Esophagus muscularis mucosa (tissue), 4 donors: ENCODE results near the gene SLC25A12. TPM values are rescaled to one million over a fixed set of nuclear protein-coding genes. Genes with fewer than 3 reads are reported as not detected.

Source experiments
- DNase-seq: peaks from one replicate; pipeline ENCODE4 v3.0.0-alpha.2; 2017; ENCODE audit errors: extremely low spot score
- H3K27ac ChIP-seq, 4 donors: fragments of 200-600 bp; sonication (generic); replicated peaks in 1 of 4; 1 replicate in 3 of 4; 2 replicates in 1 of 4; pipeline ENCODE4 v1.5.1; 2016 to 2019; ENCODE audit warnings: mild to moderate bottlenecking in 1 of 4
- H3K27me3 ChIP-seq, 4 donors: fragments of 200-600 bp; sonication (generic); one replicate each; pipeline versions ENCODE4 v1.5.1 to v1.6.0; 2016 to 2019
- H3K36me3 ChIP-seq, 4 donors: fragments of 200-600 bp; sonication (generic); one replicate each; pipeline ENCODE4 v1.5.1; 2016 to 2019
- H3K4me1 ChIP-seq, 4 donors: fragments of 200-600 bp; sonication (generic); one replicate each; pipeline ENCODE4 v1.5.1; 2016 to 2019
- H3K4me3 ChIP-seq, 4 donors: fragments of 200-600 bp; sonication (generic); 1 replicate in 2 of 4; 2 replicates in 2 of 4; pipeline ENCODE4 v1.5.1; 2016 to 2019; ENCODE audit warnings: mild to moderate bottlenecking in 4 of 4, moderate library complexity in 1 of 4
- H3K9me3 ChIP-seq, 4 donors: fragments of 200-600 bp; sonication (generic); 1 replicate in 3 of 4; 2 replicates in 1 of 4; pipeline ENCODE4 v1.5.1; 2016 to 2019
- CTCF ChIP-seq, 3 experiments: fragments of 200-600 bp in 2 of 3; fragments of 450-650 bp in 1 of 3; sonication (generic) in 2 of 3; IDR thresholded peaks; one replicate each; pipeline ENCODE4 v1.5.1; 2017 to 2019; ENCODE audit warnings: antibody characterized with exemption in 3 of 3, mild to moderate bottlenecking in 2 of 3, moderate library complexity in 1 of 3
- EP300 ChIP-seq: sonication (generic); formaldehyde crosslinking; IDR thresholded peaks from one replicate; pipeline ENCODE4 v1.6.1; 2017; ENCODE audit warnings: antibody characterized with exemption
- POLR2A ChIP-seq: fragments of 450-650 bp; IDR thresholded peaks from one replicate; pipeline ENCODE4 v1.6.1; 2017; ENCODE audit warnings: antibody characterized with exemption, moderate library complexity, mild to moderate bottlenecking, low read depth
- POLR2AphosphoS5 ChIP-seq, 2 donors: sonication (generic); formaldehyde crosslinking; IDR thresholded peaks; one replicate each; pipeline ENCODE4 v1.6.1; 2017; ENCODE audit warnings: antibody characterized with exemption in 2 of 2
- WGBS: methylation state at CpG from one replicate; pipeline ENCODE4 v1.1.5; 2018; 5-methylcytosine and 5-hydroxymethylcytosine counted together
- intact Hi-C: fragments of 100-400 bp; cut with DNase I; formaldehyde crosslinking; loops from one replicate; pipeline ENCODE4 v1.15.1; 2023
- small RNA-seq, 3 donors: library from RNA; depleted of rRNA; stranded (forward); fragments of <200 nt; gene quantifications; one replicate each; pipeline ENCODE3, GENCODE V24; 2016
- total RNA-seq, 4 donors: library from RNA; depleted of rRNA; stranded (reverse); fragments of >200 nt; gene quantifications; one replicate each; pipeline versions ENCODE4 v1.1.0 to v1.2.1, GENCODE V29; 2016

The SLC25A12 gene
- total RNA-seq, 4 donors from 2014 or later = 52.2 to 68.9 (median 63.6) TPM

- Histone ChIP-seq H3K27me3 (no peaks in the 10 kb centered on the region), H3K9me3 (no peaks in the 10 kb centered on the region), H3K4me1 (no peaks in the 10 kb centered on the region), H3K4me3 (no peak overlapping the region), H3K36me3 (peaks cover 47 to 89% (median 69%) of the 10 kb centered on the region in 4 donors), H3K27ac (no peak overlapping the region)
- DNase-seq = no peak
- WGBS = 86% methylated on average over 4 of the region's 4 CpGs
- intact Hi-C loops = no loop called here
- TF ChIP-seq POLR2AphosphoS5 (IDR thresholded peaks at IDR 0.05) (no peak), EP300 (no peak), POLR2A (no peak), CTCF (IDR thresholded peaks at IDR 0.05) (no peak)
These were observed 157.9 kb downstream of the SLC25A12 start for GRCh38 chr2:171735991-171736710.

Small RNAs within 50 kb of the gene (small RNA-seq; reads per million reads assigned to genes)
- gene RNU6-182P = 0 reads per million in 3 donors

Other genes with a start within 250 kb of the SLC25A12 start
- gene DYNC1I2, start 206.8 kb downstream of the SLC25A12 start, total RNA-seq = 100 to 1,000 TPM in 3 of 4 donors, 10 to 100 TPM in 1; 99.1 to 122 (median 112) TPM
- gene HAT1, start 28.2 kb upstream of the SLC25A12 start, total RNA-seq = 10 to 100 TPM; 21.8 to 39.4 (median 24.6) TPM
- gene METAP1D, start 105.7 kb upstream of the SLC25A12 start, total RNA-seq = 1 to 10 TPM; 3.1 to 6.6 (median 4.1) TPM
- under 1 TPM in 3 of 4 donors, not detected in 1; 0.17 to 0.83 (median 0.23) TPM for gene DLX1, start 191.3 kb upstream of the SLC25A12 start, total RNA-seq
- gene DLX2, start 208.7 kb upstream of the SLC25A12 start, total RNA-seq = not detected